Large intestine (tissue), 3 donors: ENCODE data around the gene JAK1. TPM values are rescaled to one million over a fixed set of nuclear protein-coding genes. Genes with fewer than 3 reads are reported as not detected.

Experiments
- DNase-seq, 2 donors: peaks; one replicate each; pipeline versions ENCODE4 v3.0.0 to v3.0.0-alpha.2; 2013
- H3K27ac ChIP-seq: one replicate; pipeline ENCODE4 v1.5.1; 2013; ENCODE audit warnings: low read length
- H3K27me3 ChIP-seq: 2 replicates; pipeline ENCODE4 v1.6.1; 2013; ENCODE audit warnings: low read length; ENCODE audit not compliant: control insufficient read depth, insufficient read depth
- H3K36me3 ChIP-seq: 2 replicates; pipeline ENCODE4 v1.6.1; 2013; ENCODE audit warnings: low read length; ENCODE audit not compliant: control insufficient read depth, insufficient read depth
- H3K4me1 ChIP-seq: one replicate; pipeline ENCODE4 v1.6.1; 2013; ENCODE audit warnings: low read length; ENCODE audit not compliant: control insufficient read depth, insufficient read depth
- H3K4me3 ChIP-seq: one replicate; pipeline ENCODE4 v1.5.1; 2013; ENCODE audit warnings: low read length
- H3K9me3 ChIP-seq: one replicate; pipeline ENCODE4 v1.6.1; 2013; ENCODE audit warnings: mild to moderate bottlenecking, low read depth, low read length, moderate library complexity; ENCODE audit not compliant: control insufficient read depth
- WGBS: methylation state at CpG from one replicate; pipeline ENCODE4 v1.1.5; 2013; ENCODE audit warnings: low lambda C conversion rate; ENCODE audit not compliant: insufficient coverage; 5-methylcytosine and 5-hydroxymethylcytosine counted together
- polyA plus RNA-seq: library from polyadenylated mRNA; unstranded; fragments of 120-200 nt; gene quantifications from one replicate; pipeline ENCODE4 v1.2.1, GENCODE V29; 2013

Gene JAK1
- polyA plus RNA-seq, 1 donor = 69.1 TPM

- H3K9me3 ChIP-seq = no peaks in the 10 kb centered on the region
- H3K4me3 ChIP-seq = no peak overlapping the region
- H3K36me3 ChIP-seq = no peaks in the 10 kb centered on the region
- no CpG with 5 or more reads among the region's 3 CpGs for WGBS
- no peaks in the 10 kb centered on the region for H3K27me3 ChIP-seq
- peaks cover 6% of the 10 kb centered on the region for H3K4me1 ChIP-seq
- H3K27ac ChIP-seq = no peak overlapping the region
- peak; percentile 31 to 60 for DNase-seq
Measured at GRCh38 chr1:64948905-64949833, 17.2 kb downstream of the JAK1 start.

GRCh38 chr1:64948216-64948615, 18.1 kb downstream of the JAK1 start:
- Histone ChIP-seq H3K9me3 (no peaks in the 10 kb centered on the region), H3K4me1 (peaks cover 6% of the 10 kb centered on the region)
- 80% methylated on average over 1 of the region's 2 CpGs for WGBS

GRCh38 chr1:64946916-64947315, 19.4 kb downstream of the JAK1 start:
- Histone ChIP-seq H3K4me1 (peaks cover 3% of the 10 kb centered on the region), H3K27me3 (no peaks in the 10 kb centered on the region), H3K36me3 (no peaks in the 10 kb centered on the region), H3K27ac (no peak overlapping the region), H3K4me3 (no peak overlapping the region), H3K9me3 (no peaks in the 10 kb centered on the region)
- DNase-seq = no peak
- no CpG with 5 or more reads among the region's 1 CpG for WGBS

More at GRCh38 chr1:64948216-64948615, 18.1 kb downstream of the JAK1 start:
- H3K36me3 ChIP-seq = no peaks in the 10 kb centered on the region
- H3K27ac ChIP-seq = no peak overlapping the region
- DNase-seq = no peak
- H3K27me3 ChIP-seq = no peaks in the 10 kb centered on the region
- no peak overlapping the region for H3K4me3 ChIP-seq

GRCh38 chr1:64944913-64945312, 21.4 kb downstream of the JAK1 start:
- WGBS = no CpG with 5 or more reads among the region's 6 CpGs
- Histone ChIP-seq H3K4me1 (peaks cover 3% of the 10 kb centered on the region), H3K27ac (no peak overlapping the region), H3K4me3 (no peak overlapping the region), H3K27me3 (no peaks in the 10 kb centered on the region), H3K36me3 (no peaks in the 10 kb centered on the region), H3K9me3 (no peaks in the 10 kb centered on the region)
- no peak for DNase-seq

GRCh38 chr1:64942675-64943074, 23.7 kb downstream of the JAK1 start:
- Histone ChIP-seq H3K36me3 (no peaks in the 10 kb centered on the region), H3K4me1 (no peaks in the 10 kb centered on the region), H3K9me3 (no peaks in the 10 kb centered on the region), H3K27ac (no peak overlapping the region), H3K4me3 (no peak overlapping the region), H3K27me3 (no peaks in the 10 kb centered on the region)
- 40% methylated on average over 2 of the region's 3 CpGs for WGBS
- DNase-seq = no peak

GRCh38 chr1:64942118-64942517, 24.2 kb downstream of the JAK1 start:
- no peaks in the 10 kb centered on the region for H3K27me3 ChIP-seq
- H3K4me1 ChIP-seq = no peaks in the 10 kb centered on the region
- H3K9me3 ChIP-seq = no peaks in the 10 kb centered on the region
- no peak for DNase-seq
- H3K4me3 ChIP-seq = no peak overlapping the region
- no peak overlapping the region for H3K27ac ChIP-seq
- no peaks in the 10 kb centered on the region for H3K36me3 ChIP-seq
- WGBS = 100% methylated on average over 2 of the region's 4 CpGs

- H3K27me3 ChIP-seq = no peaks in the 10 kb centered on the region
- H3K4me3 ChIP-seq = no peak overlapping the region
- no peaks in the 10 kb centered on the region for H3K9me3 ChIP-seq
- DNase-seq = no peak
- peaks cover under 1% of the 10 kb centered on the region for H3K4me1 ChIP-seq
- WGBS = no CpG with 5 or more reads among the region's 5 CpGs
- H3K27ac ChIP-seq = no peak overlapping the region
- H3K36me3 ChIP-seq = no peaks in the 10 kb centered on the region
Measured at GRCh38 chr1:64941461-64942117, 24.8 kb downstream of the JAK1 start.

GRCh38 chr1:64940025-64940424, 26.3 kb downstream of the JAK1 start:
- no peaks in the 10 kb centered on the region for H3K27me3 ChIP-seq
- no peak for DNase-seq
- H3K27ac ChIP-seq = no peak overlapping the region
- no peak overlapping the region for H3K4me3 ChIP-seq
- no peaks in the 10 kb centered on the region for H3K36me3 ChIP-seq
- 80% methylated on average over 1 of the region's 3 CpGs for WGBS
- H3K9me3 ChIP-seq = no peaks in the 10 kb centered on the region
- H3K4me1 ChIP-seq = peaks cover 9% of the 10 kb centered on the region

- WGBS = no CpG with 5 or more reads among the region's 2 CpGs
- H3K9me3 ChIP-seq = no peaks in the 10 kb centered on the region
- no peaks in the 10 kb centered on the region for H3K27me3 ChIP-seq
- no peak overlapping the region for H3K27ac ChIP-seq
- no peaks in the 10 kb centered on the region for H3K36me3 ChIP-seq
- no peak for DNase-seq
- peaks cover 9% of the 10 kb centered on the region for H3K4me1 ChIP-seq
- no peak overlapping the region for H3K4me3 ChIP-seq
Measured at GRCh38 chr1:64938991-64939390, 27.4 kb downstream of the JAK1 start.

GRCh38 chr1:64936956-64937355, 29.4 kb downstream of the JAK1 start:
- H3K9me3 ChIP-seq = no peaks in the 10 kb centered on the region
- H3K36me3 ChIP-seq = no peaks in the 10 kb centered on the region
- 100% methylated on average over 1 of the region's 1 CpG for WGBS
- no peak for DNase-seq
- H3K27ac ChIP-seq = no peak overlapping the region
- peaks cover 9% of the 10 kb centered on the region for H3K4me1 ChIP-seq
- no peak overlapping the region for H3K4me3 ChIP-seq
- no peaks in the 10 kb centered on the region for H3K27me3 ChIP-seq
